ENCODE data around the gene SLC16A8.
"Not testable (repeated sequence)": the region's sequence is repeated elsewhere in the genome, so short reads cannot be mapped to it uniquely, and the experiment has no call there.

DNA sequence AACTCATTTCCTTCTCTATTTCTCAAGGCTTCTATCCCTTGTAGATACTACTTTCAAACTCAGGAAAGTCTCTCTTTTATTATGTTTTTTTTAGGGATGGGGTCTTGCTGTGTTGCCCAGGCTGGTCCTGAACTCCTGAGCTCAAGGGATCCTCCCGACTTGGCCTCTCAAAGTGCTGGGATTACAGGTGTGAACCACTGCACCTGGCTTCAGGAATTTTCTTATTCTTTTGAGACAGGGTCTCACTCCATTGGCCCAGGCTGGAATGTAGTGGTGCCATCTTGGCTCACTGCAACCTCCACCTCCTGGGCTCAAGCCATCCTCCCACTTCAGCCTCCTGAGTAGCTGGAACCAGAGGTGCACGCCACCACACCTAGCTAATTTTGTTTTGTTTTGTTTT, 4.8 kb downstream of the SLC16A8 start:
- TF ChIP-seq, protein P1, sequence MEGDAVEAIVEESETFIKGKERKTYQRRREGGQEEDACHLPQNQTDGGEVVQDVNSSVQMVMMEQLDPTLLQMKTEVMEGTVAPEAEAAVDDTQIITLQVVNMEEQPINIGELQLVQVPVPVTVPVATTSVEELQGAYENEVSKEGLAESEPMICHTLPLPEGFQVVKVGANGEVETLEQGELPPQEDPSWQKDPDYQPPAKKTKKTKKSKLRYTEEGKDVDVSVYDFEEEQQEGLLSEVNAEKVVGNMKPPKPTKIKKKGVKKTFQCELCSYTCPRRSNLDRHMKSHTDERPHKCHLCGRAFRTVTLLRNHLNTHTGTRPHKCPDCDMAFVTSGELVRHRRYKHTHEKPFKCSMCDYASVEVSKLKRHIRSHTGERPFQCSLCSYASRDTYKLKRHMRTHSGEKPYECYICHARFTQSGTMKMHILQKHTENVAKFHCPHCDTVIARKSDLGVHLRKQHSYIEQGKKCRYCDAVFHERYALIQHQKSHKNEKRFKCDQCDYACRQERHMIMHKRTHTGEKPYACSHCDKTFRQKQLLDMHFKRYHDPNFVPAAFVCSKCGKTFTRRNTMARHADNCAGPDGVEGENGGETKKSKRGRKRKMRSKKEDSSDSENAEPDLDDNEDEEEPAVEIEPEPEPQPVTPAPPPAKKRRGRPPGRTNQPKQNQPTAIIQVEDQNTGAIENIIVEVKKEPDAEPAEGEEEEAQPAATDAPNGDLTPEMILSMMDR (IDR thresholded peaks at IDR 0.05; ENCODE audit: insufficient read depth, low read length): not testable (repeated sequence)
- not testable (repeated sequence) for TF ChIP-seq REST (IDR thresholded peaks at IDR 0.05; ENCODE audit: insufficient replicate concordance, low read depth); POLR2AphosphoS5 (IDR thresholded peaks at IDR 0.05; ENCODE audit: low read depth); SPI1 (IDR thresholded peaks at IDR 0.05; ENCODE audit: borderline replicate concordance, low read depth)
